Measurements from ENCODE around the gene PIK3C3.

DNA sequence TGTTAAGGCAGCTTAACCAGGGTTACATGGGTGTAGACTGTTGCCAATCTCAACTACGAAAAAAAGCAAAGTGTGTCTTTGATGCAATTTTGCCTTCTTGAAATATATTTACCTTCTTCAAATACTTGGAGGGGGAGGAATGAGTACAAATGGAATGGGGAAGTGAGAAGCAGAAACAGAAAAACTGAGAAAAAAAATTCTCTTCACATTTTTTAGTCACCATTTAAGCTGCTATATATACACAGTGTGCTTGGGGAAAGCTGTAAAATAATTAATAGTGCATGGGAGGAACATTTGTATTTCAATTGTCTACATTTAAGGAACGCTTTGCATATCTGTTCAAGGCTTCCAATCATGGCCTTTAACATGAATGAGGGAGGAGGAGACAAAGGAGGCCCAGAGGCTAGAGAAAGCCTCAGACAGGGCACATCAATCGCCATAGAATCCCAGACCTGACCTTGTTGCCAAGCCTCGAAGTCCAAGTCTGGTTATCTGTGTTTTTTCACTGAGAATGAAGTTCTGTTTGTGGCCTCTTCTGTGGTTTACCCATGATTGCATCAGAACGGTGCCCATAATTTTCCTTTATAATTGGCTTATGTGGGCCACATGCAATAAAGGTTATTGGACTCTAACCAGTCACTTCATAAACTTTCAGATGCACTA lies 158.6 kb downstream of the PIK3C3 start:
- TF ChIP-seq, protein P1, sequence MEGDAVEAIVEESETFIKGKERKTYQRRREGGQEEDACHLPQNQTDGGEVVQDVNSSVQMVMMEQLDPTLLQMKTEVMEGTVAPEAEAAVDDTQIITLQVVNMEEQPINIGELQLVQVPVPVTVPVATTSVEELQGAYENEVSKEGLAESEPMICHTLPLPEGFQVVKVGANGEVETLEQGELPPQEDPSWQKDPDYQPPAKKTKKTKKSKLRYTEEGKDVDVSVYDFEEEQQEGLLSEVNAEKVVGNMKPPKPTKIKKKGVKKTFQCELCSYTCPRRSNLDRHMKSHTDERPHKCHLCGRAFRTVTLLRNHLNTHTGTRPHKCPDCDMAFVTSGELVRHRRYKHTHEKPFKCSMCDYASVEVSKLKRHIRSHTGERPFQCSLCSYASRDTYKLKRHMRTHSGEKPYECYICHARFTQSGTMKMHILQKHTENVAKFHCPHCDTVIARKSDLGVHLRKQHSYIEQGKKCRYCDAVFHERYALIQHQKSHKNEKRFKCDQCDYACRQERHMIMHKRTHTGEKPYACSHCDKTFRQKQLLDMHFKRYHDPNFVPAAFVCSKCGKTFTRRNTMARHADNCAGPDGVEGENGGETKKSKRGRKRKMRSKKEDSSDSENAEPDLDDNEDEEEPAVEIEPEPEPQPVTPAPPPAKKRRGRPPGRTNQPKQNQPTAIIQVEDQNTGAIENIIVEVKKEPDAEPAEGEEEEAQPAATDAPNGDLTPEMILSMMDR (IDR thresholded peaks at IDR 0.05) = no peak
- no peak for TF ChIP-seq POLR2A (IDR thresholded peaks at IDR 0.05)
- no peak for TF ChIP-seq POLR2AphosphoS5 (IDR thresholded peaks at IDR 0.05)

All from sigmoid colon (tissue), 4 donors.